Large intestine (tissue), 3 donors: Measurements from ENCODE around the gene ADAMTSL2. TPM values are rescaled to one million over a fixed set of nuclear protein-coding genes. Genes with fewer than 3 reads are reported as not detected.

ENCODE experiments used
- DNase-seq, 2 donors: peaks; one replicate each; pipeline versions ENCODE4 v3.0.0 to v3.0.0-alpha.2; 2013
- H3K27ac ChIP-seq: one replicate; pipeline ENCODE4 v1.5.1; 2013; ENCODE audit warnings: low read length
- H3K27me3 ChIP-seq: 2 replicates; pipeline ENCODE4 v1.6.1; 2013; ENCODE audit warnings: low read length; ENCODE audit not compliant: control insufficient read depth, insufficient read depth
- H3K36me3 ChIP-seq: 2 replicates; pipeline ENCODE4 v1.6.1; 2013; ENCODE audit warnings: low read length; ENCODE audit not compliant: control insufficient read depth, insufficient read depth
- H3K4me1 ChIP-seq: one replicate; pipeline ENCODE4 v1.6.1; 2013; ENCODE audit warnings: low read length; ENCODE audit not compliant: control insufficient read depth, insufficient read depth
- H3K4me3 ChIP-seq: one replicate; pipeline ENCODE4 v1.5.1; 2013; ENCODE audit warnings: low read length
- H3K9me3 ChIP-seq: one replicate; pipeline ENCODE4 v1.6.1; 2013; ENCODE audit warnings: mild to moderate bottlenecking, low read depth, low read length, moderate library complexity; ENCODE audit not compliant: control insufficient read depth
- WGBS: methylation state at CpG from one replicate; pipeline ENCODE4 v1.1.5; 2013; ENCODE audit warnings: low lambda C conversion rate; ENCODE audit not compliant: insufficient coverage; 5-methylcytosine and 5-hydroxymethylcytosine counted together
- polyA plus RNA-seq: library from polyadenylated mRNA; unstranded; fragments of 120-200 nt; gene quantifications from one replicate; pipeline ENCODE4 v1.2.1, GENCODE V29; 2013

ADAMTSL2 gene
- polyA plus RNA-seq, 1 donor = 0.69 TPM

DNA sequence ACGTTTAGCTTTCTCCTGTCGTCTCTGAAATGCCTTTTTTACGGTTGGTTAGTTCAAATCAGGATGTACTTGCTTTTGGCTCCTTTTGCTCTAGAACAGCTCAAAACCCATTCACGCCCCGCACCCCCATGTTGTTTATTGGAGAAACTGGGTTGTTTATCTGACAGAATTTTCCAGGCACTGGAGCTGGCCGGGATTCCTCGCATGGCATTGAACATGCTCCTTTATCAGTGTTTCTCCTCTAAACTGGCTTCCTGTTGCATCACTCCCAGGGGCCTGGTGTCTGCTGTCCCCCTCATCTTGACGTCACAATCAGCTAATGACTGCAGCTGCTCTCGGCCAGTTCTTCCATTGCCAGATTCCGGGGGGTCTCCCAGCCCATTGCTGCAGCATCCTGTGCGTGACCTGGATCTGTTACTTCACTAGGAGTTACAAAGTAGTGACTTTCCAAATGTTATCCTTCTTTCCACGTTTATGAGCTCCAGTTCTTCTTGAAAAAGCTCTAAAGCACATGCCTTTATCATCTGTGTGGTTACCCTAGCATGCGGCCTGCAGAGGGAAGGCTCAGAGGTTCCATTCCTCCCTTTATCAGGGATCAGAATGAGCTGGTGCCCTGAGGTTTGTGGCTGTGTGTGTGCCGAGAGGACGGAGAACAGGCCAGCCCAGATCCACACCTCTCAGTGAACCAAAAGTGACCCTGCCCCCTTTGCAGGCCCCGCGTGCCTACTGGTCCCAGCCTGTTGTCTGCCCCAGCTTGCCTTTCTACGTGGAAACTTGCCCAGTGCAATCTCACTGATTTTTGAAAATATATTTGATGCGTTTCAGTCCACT lies 47.2 kb downstream of the ADAMTSL2 start:
- Histone ChIP-seq H3K4me1 (peaks cover 17% of the 10 kb centered on the region), H3K27me3 (peaks cover 41% of the 10 kb centered on the region), H3K4me3 (no peak overlapping the region), H3K27ac (no peak overlapping the region), H3K9me3 (no peaks in the 10 kb centered on the region), H3K36me3 (no peaks in the 10 kb centered on the region)
- peak in 1 of 2 donors; percentile 38 for DNase-seq
- WGBS = 95% methylated on average over 3 of the region's 19 CpGs

DNA sequence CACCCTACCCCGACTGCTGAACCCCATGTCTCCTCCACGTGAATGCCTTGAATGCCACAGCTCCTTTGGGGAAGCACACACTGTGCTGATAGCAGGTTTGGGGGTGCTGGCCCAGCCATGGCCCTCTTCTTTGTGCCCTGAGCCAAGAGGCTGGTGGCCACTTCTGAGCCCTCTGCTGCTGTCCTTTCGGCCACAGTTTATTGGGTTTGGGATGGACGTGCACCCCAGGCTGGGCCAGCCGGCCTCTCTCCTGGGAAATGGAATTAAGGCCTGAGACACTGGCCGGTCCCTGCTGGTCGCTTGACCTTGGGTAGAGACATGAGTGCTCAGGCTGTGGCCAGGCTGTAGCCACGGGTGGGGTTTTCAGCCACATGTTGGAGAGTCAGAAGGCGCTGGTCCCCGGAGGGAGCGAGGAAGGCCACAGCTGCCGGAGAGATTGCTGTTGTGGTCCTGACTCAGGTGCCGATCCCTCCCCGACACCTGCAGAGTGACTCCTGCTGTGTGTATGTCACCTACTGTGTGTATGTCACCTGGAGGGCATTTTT lies 48.1 kb downstream of the ADAMTSL2 start:
- DNase-seq = no peak
- peaks cover 44% of the 10 kb centered on the region for H3K27me3 ChIP-seq

DNA sequence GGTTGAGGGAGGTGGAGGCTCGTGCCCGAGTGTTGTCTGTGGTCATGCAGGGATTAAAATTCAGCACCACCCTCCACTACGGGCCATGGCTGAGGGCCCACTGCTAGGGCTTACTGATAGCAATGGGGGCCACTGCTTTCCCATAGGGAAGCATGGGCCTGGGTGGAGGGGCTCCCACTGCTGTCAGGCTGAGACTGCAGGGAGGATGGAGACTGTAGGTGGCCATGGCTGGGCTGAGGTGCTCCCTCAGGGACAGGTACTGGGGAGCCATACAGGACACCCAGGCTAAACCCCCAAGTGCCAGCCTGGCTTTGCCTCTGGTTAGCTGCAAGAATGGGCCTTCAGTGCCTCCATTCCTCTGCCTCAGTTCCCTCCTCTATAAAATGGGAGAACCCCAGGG lies 48.6 kb downstream of the ADAMTSL2 start:
- H3K4me1 ChIP-seq = peaks cover 17% of the 10 kb centered on the region
- WGBS = no CpG with 5 or more reads among the region's 3 CpGs

More for the DNA sequence above, 48.1 kb downstream of the ADAMTSL2 start:
- Histone ChIP-seq H3K36me3 (no peaks in the 10 kb centered on the region), H3K9me3 (no peaks in the 10 kb centered on the region), H3K27ac (no peak overlapping the region), H3K4me3 (no peak overlapping the region), H3K4me1 (peaks cover 17% of the 10 kb centered on the region)
- WGBS = no CpG with 5 or more reads among the region's 14 CpGs

DNA sequence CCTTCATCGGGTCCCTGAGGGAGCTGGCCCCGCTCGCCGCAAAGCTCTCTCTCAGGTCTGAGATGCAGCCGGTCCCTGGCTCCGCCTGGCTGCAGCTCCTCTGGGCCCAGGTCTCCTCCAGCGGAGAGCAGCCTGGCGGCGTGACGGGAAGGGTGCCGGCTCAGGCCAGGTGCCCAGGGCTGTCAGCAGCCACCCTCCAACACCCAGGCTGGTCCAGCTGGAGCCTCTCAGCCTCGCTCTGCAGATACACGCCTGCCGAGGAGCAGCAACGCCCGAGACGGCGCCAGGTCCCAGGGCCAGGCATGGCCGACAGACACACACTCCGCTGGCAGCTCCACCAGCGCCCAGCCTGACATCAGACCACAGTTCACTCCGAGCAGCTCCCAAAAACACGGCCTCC lies 49.1 kb downstream of the ADAMTSL2 start:
- H3K4me1 ChIP-seq = peaks cover 17% of the 10 kb centered on the region
- peaks cover 39% of the 10 kb centered on the region for H3K27me3 ChIP-seq
- no CpG with 5 or more reads among the region's 23 CpGs for WGBS

More for the DNA sequence above, 48.6 kb downstream of the ADAMTSL2 start:
- DNase-seq = no peak
- no peak overlapping the region for H3K27ac ChIP-seq
- no peaks in the 10 kb centered on the region for H3K9me3 ChIP-seq
- H3K27me3 ChIP-seq = peaks cover 42% of the 10 kb centered on the region
- H3K36me3 ChIP-seq = no peaks in the 10 kb centered on the region
- H3K4me3 ChIP-seq = no peak overlapping the region

DNA sequence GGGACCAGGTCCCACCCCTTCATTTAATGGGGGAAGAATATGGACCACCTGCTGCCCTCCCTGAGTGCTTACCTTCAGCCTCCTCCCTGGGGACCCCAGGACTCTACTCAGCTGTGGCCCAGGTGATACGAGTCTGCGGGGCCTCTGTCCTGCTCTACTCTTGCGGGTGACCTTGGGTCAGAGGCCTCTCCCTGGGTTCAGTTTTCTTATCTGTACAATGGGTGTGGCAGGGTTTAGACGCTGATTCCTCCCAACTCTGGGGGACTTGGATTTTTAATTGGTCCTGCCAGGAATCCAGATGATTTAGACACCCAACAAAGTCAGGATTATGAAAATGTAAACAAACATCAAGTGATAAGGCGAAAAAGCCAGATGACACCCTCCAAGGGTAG lies 49.7 kb downstream of the ADAMTSL2 start:
- Histone ChIP-seq H3K27me3 (peaks cover 33% of the 10 kb centered on the region), H3K9me3 (no peaks in the 10 kb centered on the region), H3K4me1 (peaks cover 17% of the 10 kb centered on the region), H3K36me3 (no peaks in the 10 kb centered on the region), H3K4me3 (no peak overlapping the region), H3K27ac (no peak overlapping the region)
- DNase-seq = no peak
- WGBS = 20% methylated on average over 1 of the region's 5 CpGs

More for the DNA sequence above, 49.1 kb downstream of the ADAMTSL2 start:
- Histone ChIP-seq H3K4me3 (no peak overlapping the region), H3K36me3 (no peaks in the 10 kb centered on the region), H3K27ac (no peak overlapping the region), H3K9me3 (no peaks in the 10 kb centered on the region)
- no peak for DNase-seq

DNA sequence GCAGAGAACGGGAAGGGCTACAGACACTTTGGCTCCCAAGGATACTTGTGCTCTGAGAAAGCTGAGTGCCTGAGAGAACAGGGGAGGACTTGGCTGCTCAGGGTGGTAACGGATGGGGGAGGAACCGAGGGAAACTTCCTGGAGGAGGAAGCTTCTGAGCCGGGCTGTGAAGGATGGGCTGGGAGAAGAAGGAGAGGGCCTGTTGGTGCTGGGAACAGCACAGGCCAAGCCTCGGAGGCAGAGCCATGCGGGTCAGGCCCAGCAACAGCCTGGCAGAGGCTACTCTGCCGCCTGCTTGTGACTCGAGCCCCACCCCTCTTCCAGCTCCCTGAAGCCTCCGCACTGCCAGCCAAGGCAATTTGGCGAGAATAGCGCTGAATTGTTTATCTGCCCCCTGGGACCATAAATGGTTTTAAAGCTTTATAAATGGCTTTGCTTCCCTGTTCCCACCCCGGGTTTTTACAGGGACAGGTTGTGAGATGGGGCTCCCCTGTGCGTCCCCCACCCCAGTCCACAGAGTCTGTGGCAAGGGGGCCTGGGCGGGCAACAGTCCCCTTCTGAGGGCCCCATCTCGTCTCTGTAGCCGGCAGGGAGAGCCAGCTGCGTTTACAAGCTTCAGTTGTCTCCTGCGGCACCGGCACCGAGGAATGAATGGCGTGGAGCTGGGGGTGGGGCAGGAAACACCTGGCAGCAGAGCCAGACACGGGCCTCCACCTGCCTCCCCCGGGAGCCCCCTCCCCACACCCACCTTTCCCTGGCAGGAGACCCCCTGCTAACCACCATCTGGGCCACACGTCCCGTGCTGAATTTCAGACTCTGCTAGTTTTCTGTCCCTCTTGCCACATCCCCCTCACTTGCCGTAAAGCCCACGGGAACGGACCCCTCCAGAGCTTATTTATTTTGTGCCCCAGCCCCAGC lies 50.3 kb downstream of the ADAMTSL2 start:
- Histone ChIP-seq H3K4me3 (no peak overlapping the region), H3K9me3 (no peaks in the 10 kb centered on the region), H3K4me1 (peaks cover 17% of the 10 kb centered on the region), H3K27me3 (peaks cover 28% of the 10 kb centered on the region), H3K27ac (no peak overlapping the region), H3K36me3 (no peaks in the 10 kb centered on the region)
- peak in 1 of 2 donors; percentile 51 for DNase-seq
- 0% methylated on average over 2 of the region's 28 CpGs for WGBS

DNA sequence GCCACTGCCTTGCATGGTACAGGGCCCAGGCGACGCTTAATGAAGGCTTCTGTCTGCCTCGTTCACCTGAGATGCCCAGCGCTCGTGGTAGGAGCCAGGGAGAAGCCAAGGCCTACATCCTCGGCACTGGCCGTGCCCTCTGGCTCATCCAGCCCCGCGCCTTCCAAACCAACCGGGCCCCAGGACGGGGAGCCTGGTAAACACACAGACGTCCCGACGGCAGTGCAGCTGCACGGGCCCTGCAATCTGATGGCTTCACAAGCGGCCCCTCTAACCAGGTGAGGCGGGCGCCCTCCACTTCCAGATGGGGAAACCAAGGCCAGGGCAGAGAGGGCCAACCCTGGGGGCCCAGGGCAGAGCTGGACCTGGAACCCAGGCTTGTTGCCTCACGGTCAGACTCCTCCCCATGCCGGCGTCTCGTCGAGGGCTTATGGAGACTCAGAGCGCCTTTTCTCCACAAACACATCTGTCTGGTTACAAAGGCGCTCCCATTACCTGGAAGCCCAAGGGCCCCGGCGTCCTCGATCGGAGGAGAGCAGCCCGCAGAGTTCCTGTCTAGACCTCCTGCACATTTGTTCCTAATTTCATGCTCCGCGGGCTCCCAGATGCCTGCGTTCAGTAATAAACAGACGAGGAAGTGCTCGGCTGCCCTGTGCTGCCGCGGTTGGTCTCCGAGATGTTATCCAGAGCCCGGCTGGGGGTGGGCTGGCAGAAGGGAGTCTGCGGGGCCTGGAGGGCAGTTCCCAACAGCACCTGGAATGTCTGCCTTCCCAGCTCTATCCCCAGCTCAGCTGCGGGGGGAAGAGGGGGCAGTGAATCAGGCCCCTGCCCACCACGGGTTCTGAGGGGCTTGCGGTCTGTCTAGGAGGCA lies 51.2 kb downstream of the ADAMTSL2 start:
- Histone ChIP-seq H3K4me1 (peaks cover 17% of the 10 kb centered on the region), H3K36me3 (no peaks in the 10 kb centered on the region), H3K27me3 (peaks cover 28% of the 10 kb centered on the region), H3K27ac (no peak overlapping the region), H3K9me3 (no peaks in the 10 kb centered on the region), H3K4me3 (no peak overlapping the region)
- WGBS = no CpG with 5 or more reads among the region's 43 CpGs
- DNase-seq = peak in 1 of 2 donors; percentile 19

DNA sequence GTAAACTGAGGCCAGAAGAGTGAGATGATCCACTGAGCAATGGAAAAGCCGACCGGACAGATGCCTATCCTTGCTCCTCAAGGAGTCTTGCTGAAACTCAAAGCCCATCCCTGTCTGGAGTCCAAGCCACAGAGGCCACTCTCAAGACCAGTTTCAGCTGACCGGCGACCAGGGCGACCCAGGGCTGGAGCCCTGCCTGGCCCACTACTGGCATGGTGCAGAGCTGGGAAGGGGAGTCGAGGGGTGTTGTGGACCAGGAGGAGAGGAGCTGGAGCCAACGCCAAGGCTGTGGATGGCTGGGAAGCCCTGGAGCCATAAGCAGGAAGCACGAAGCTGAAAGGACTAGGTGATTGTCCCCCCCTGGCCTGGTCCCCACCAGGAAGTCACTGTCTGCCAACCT lies 52.5 kb downstream of the ADAMTSL2 start:
- Histone ChIP-seq H3K9me3 (no peaks in the 10 kb centered on the region), H3K4me1 (peaks cover 17% of the 10 kb centered on the region), H3K4me3 (no peak overlapping the region), H3K27me3 (peaks cover 28% of the 10 kb centered on the region), H3K27ac (no peak overlapping the region), H3K36me3 (no peaks in the 10 kb centered on the region)
- no CpG with 5 or more reads among the region's 8 CpGs for WGBS
- no peak for DNase-seq

DNA sequence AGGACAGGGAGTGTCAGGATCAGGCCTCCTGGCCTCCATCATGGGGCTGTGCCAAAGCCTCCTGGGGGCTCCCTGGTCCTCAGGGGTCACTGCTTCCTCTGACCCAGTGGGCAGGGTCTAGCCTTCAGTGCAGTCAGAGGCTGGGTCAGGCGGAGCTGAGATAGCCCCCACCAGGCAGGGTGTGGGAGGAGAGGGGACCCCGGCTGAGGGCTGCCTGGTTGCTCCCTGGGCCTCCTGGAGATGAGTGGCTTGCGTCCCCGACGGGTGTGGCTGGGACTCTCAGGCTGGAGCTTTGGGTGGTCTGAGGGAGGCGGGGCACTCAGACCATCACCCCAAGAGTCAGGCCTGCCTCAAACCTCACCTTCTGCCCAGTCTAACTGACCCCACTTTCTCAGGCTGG lies 53.0 kb downstream of the ADAMTSL2 start:
- no peak for DNase-seq
- Histone ChIP-seq H3K4me3 (no peak overlapping the region), H3K9me3 (no peaks in the 10 kb centered on the region), H3K27ac (no peak overlapping the region), H3K36me3 (no peaks in the 10 kb centered on the region), H3K4me1 (peaks cover 17% of the 10 kb centered on the region), H3K27me3 (peaks cover 28% of the 10 kb centered on the region)
- no CpG with 5 or more reads among the region's 6 CpGs for WGBS
